Astrocyte of the cerebellum (primary cell): ENCODE results near the gene SP2.

Experiments used
- DNase-seq: peaks from one replicate; pipeline ENCODE4 v3.0.0-alpha.2; 2011; ENCODE audit warnings: low read depth
- H3K4me3 ChIP-seq: 2 replicates; pipeline ENCODE4 v1.5.1; 2011; ENCODE audit warnings: mild to moderate bottlenecking, low read depth, low read length, moderate library complexity
- in situ Hi-C: cut with HindIII; loops from 2 replicates; pipeline ENCODE4 v1.10.0; 2017; ENCODE audit warnings: low sequenced_read_pairs
- TF ChIP-seq, protein P1 (sequence below): IDR thresholded peaks from 2 replicates; pipeline ENCODE4 v1.5.1; 2012; ENCODE audit warnings: low read length, low read depth, moderate library complexity, mild to moderate bottlenecking; ENCODE audit errors: missing control alignments

The SP2 gene

GRCh38 chr17:47941246-47942095, 45.4 kb downstream of the SP2 start, which contains the start of gene PNPO:
Gene PNPO, plus strand, starts transcription at chr17:47941571. Its CDS starts 105 bp downstream, at chr17:47941676.
- H3K4me3 ChIP-seq: peak within 1 kb of the TSS; percentile 52
- DNase-seq: peak; percentile 96
- in situ Hi-C loops: loop anchor here (5.0 kb wide), 1 partner anchor 84 kb away; no protein-coding TSS in a partner anchor
- TF ChIP-seq, protein P1, sequence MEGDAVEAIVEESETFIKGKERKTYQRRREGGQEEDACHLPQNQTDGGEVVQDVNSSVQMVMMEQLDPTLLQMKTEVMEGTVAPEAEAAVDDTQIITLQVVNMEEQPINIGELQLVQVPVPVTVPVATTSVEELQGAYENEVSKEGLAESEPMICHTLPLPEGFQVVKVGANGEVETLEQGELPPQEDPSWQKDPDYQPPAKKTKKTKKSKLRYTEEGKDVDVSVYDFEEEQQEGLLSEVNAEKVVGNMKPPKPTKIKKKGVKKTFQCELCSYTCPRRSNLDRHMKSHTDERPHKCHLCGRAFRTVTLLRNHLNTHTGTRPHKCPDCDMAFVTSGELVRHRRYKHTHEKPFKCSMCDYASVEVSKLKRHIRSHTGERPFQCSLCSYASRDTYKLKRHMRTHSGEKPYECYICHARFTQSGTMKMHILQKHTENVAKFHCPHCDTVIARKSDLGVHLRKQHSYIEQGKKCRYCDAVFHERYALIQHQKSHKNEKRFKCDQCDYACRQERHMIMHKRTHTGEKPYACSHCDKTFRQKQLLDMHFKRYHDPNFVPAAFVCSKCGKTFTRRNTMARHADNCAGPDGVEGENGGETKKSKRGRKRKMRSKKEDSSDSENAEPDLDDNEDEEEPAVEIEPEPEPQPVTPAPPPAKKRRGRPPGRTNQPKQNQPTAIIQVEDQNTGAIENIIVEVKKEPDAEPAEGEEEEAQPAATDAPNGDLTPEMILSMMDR: no peak

- in situ Hi-C loops: loop anchor here (5.0 kb wide), 1 partner anchor 85 kb away; no protein-coding TSS in a partner anchor
- DNase-seq: no peak
- H3K4me3 ChIP-seq: peak overlapping the region; percentile 52
- TF ChIP-seq, protein P1: no peak
Measured at GRCh38 chr17:47942096-47942510, 46.1 kb downstream of the SP2 start.

DNA sequence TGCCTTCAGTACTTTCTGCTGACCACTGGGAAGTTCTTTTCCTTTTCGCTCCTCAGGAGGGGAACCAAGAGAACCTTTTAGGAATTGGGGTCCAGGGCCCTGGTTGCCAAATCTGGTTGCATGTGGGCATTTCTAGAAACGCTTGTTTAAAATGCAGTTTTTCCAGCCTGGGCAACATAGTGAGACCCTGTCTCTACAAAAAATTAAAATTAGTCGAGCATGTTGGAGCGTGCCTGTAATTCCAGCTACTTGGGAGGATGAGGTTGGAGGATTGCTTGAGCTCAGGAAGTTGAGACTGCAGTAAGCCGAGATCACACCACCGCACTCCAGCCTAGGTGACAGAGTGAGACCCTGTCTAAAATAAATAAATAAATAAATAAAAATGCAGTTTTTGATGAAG, 46.5 kb downstream of the SP2 start:
- DNase-seq: no peak
- peak overlapping the region; percentile 52 for H3K4me3 ChIP-seq
- TF ChIP-seq, protein P1: no peak
- in situ Hi-C loops: loop anchor here (5.0 kb wide), 1 partner anchor 85 kb away; no protein-coding TSS in a partner anchor

DNA sequence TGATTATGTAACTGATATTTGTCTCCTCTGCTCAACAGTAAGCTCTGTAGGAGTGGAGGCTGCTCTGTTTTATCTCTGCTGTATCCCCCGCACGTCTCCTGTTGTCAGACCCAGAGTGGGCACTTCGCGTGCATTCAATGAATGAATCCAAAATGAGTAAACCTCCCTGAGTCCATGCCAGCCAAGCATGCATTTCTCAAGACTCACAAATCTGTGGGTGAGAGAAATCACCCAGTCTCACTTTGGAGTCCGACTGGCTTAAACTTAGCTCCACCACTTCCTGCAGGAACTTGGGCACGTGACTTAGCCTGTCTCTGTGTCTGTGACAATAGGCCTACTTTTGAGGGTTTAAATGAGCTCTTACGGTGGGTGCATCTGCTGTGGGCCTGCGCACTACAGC, 49.0 kb downstream of the SP2 start:
- no peak for DNase-seq
- TF ChIP-seq, protein P1: no peak
- H3K4me3 ChIP-seq: no peak overlapping the region
- in situ Hi-C loops: no loop called here

GRCh38 chr17:47945529-47946508, 49.8 kb downstream of the SP2 start:
- no peak overlapping the region for H3K4me3 ChIP-seq
- TF ChIP-seq, protein P1: no peak
- DNase-seq: no peak
- in situ Hi-C loops: no loop called here

DNA sequence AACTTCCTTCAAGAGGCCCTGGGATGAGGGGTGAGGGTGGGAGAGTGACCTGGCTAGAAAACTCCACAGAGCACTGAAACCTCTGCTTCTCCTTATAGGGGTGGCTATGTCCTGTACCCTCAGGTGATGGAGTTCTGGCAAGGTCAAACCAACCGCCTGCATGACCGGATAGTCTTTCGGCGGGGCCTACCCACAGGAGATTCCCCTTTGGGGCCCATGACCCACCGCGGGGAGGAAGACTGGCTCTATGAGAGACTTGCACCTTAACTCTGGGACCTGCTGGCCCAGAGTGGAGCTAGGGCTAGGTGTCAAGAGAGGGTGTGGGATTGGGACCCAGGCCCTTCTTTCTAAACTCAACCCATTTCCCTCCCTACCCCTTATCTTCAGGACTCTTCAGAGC, 50.5 kb downstream of the SP2 start:
- no peak for DNase-seq
- in situ Hi-C loops: no loop called here
- TF ChIP-seq, protein P1: no peak
- H3K4me3 ChIP-seq: no peak overlapping the region
